Activated CD8-positive, alpha-beta memory T cell treated with anti-CD3 and anti-CD28 coated beads, Interleukin-2, amount 50 U/mL, for 1 hour (primary cell): Measurements from ENCODE around the gene JMJD1C.
"Not testable (repeated sequence)": the region's sequence is repeated elsewhere in the genome, so short reads cannot be mapped to it uniquely, and the experiment has no call there.

Experiments
- DNase-seq: peaks from one replicate; pipeline ENCODE4 v3.0.0-alpha.2; 2020; ENCODE audit errors: extremely low read depth

The JMJD1C gene

DNA sequence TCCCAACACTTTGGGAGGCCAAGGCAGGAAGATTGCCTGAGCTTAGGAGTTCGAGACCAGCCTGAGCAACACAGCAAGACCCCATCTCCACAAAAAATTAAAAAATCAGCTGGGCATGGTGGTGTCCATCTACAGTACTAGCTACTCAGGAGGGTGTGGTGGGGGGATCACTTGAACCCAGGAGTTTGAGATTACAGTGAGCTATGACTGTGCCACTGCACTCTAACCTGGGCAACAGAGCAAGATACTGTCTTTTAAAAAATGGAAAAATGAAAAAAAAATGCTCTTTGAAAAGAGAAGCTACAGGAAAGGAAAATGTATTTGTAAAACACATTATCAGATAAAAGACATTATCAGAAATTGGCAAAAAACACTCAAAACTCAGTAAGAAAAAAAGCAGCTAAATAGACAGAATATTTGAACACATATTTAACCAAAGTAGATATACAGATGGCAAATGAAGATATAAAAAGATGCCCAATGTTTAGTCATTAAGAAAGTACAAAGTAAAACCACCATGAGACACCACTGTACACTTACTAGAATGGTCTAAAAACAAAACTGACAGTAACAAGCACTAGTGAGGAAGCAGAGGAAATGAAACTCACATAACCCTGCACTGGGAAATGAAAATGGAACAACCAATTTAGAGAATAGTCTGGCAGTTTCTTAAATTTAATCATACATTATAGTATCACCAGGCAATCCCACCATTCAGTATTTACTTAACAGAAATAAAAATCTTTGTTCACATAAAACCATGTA lies 292.1 kb downstream of the JMJD1C start:
- no peak for DNase-seq

DNA sequence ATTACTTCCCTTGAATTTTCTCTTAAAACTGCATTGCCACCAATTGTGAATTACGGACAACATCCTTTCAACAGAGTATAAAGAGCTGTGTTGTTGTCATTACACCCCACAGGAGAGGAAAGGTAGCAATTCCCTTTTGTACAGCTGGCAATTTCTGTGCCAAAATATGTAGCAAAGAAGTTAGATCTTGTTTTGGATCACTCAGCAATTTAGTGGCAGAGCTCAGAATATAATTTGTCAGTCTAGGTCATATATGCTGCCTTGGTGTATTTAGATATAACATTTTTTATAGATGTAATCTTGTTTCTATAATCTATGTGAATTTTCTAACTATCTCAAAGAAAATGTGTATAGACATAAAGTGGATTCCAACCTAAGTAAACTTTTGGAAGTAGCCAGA lies 293.9 kb downstream of the JMJD1C start:
- no peak for DNase-seq

DNA sequence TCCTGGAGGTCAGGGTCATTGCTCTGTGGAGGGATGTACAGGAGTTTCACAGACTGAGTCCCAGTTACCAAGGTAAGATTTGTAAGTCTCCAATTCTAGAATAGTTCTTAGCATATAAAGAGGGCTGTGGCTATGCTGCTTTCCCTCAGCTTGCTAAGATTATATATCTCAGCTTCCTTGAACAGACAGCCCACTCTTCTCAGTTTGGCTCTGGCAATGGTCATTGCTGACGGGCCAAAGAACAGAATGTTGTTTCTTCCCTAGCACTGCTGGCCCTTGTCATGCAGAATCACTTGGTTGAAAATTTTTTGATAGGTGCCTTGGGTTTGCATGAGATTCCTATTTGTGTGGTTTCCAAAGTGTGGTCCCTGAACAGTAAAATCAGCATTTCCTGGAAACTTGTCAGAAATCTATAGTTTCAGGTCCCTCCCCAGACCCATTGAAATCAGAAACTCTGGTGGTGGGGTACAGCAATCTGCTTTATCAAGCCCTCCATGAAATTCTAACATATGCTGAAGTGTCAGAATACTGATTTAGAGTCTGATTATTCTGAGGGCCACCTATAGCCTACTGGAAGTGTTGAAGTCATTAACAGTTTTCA lies 294.4 kb downstream of the JMJD1C start:
- DNase-seq = no peak

DNA sequence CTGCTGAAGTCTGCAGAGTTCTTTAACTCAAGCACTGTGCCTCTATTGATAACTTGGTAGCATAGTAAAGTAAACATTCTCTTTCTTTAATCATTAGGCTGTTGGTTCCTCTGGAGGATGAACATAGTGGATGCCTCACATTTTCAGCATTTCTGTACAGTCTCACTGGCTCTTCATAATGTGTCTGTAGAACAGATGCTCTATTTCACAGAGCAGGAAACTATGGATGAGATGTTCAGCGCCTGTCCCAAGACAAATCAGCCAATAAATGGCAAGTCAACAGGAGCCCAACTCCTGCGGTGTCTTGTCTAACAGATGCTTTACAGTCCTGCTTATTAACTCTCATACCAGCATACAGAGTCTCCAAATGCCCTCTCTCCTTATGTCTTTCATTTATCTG lies 296.2 kb downstream of the JMJD1C start:
- DNase-seq = no peak

DNA sequence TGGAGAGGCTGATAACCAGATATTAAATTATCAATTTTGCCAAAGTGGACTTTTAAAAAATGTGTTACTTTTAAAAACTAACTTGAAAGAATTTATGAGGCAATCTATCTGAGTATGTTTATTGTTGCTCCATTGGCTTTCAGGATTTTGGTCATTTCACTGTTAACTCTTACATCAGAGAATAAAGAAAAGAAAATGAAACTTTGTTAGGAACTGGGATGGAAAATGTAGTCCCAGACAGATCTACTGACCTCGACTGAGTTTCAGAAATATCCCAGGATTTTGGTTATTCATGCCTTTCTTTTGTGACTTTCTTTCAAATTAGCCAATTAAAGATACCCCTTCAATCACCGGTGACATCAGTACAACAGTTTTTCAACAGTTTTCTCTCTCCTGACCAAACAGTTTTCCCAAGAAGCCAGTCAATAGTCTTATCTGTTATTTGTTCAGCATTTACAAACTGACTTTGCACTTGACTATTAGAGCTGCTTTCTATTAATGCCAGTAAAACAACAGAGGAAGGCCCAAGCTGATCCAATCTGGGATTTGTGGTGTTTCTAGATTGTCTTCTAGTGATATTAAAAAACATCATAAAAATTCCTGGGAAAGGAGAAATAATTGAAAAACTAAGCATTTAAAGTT lies 296.8 kb downstream of the JMJD1C start:
- no peak for DNase-seq

DNA sequence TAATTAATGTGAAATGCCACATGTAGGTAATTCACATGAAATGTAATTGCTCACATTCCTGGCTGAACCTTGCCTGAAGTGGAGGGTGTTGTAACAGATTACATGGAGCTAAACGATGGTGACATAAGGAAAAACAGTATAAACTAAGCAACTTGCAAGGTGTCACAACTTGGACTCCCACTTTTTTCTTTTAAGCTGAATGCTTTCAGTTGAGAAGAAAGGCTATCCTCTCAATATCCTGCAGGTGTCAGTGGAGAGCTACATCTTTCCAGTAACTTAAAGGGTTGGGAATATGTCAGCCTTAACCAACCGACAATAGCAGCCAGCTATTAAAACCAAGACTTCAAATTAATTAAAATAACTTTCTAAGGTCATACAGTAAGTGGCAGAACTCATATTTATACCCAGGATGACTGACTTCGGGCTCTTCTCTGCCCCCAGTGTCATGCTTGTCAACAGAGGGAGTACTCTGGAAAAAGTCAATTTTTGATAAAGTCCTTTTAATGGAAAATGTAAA lies 299.0 kb downstream of the JMJD1C start:
- DNase-seq = no peak

DNA sequence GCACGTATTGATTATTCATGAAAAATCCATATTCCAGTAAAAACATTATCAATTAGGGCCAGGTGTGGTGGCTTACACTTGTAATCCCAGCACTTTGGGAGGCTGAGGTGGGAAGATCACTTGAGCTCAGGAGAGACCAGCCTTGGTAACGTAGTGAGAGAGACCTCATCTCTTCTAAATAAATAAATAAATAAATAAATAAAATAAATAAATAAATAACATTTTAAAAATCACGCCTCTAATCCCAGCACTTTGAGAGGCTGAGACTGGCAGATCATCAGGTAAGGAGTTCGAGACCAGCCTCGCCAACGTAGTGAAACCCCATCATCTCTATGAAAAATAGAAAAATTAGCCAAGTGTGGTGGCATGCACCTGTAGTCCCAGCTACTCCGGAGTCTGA lies 300.5 kb downstream of the JMJD1C start:
- DNase-seq = no peak

DNA sequence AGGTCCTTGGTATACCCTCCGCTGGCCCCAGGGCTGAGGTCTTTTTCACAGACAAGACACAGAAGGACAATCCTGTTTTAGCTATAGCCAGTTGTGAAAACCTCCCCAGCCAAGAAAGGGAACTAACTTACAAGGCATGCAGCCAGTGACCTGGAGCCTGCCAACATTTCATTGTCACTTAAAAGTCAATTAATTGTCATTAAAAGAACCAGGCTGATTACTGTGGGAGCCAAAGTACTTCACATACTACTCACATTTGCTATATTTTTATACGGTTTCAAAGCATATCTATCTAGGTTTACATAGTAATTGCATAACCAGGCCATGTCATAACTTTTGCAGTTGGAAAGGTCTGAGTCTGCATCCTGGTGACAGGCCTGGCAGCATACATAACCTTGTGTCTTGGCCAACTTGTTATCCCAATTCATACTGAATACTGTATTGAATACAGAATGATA lies 301.6 kb downstream of the JMJD1C start:
- no peak for DNase-seq

DNA sequence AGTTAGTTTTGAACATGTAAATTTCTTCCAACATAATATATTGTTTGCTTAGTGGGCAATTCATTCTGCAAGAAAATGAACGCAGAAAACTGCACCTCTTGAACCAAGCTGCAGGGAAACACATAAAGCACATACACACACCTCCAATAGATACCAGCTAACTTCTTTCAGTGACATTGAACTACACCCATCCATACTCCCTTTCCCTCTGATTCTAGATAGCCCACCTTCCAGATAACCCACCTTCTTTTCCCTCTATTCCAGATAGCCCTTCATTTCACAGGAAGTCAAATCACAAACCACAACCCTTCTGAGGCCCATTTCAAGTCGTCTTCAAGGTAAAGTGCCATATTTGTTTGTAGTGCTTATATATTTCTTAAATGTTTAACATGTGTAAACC lies 304.2 kb downstream of the JMJD1C start:
- DNase-seq = no peak

DNA sequence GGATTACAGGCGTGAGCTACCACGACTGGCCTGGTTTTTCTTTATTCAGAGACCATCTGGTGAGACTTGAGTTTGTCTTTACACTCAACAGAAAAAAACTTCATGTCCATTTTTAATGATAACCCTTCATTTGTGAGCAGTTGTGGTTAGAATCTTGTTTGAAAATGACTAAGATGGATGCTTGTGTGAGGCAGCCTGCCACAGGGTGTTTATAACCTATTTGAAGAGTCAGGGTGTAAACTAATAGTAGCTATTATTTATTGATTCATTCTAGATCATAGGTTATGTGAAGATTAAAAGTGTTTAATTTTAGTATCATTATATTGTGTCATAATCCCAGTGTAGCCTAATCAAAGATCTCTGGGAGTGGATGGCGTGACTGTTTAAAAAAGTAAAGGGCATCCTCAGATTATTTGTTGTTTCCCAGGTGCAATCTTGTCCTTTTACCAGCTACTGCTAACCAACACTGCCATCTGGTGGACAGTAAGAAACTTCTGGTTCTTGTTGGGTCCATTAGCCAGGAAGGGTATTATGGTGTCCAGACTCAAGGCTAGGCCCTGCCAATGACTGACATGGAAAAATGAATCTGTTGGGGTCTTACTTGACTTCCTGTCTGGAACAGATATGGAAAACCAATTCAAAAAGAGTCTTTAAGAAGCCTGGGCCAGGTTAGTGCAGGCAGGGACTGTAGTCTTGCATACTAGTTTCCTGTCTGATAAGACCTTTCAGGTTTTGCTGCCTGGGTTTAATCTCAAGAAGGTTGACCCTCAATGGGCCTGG lies 307.7 kb downstream of the JMJD1C start:
- peak; percentile 30 for DNase-seq

DNA sequence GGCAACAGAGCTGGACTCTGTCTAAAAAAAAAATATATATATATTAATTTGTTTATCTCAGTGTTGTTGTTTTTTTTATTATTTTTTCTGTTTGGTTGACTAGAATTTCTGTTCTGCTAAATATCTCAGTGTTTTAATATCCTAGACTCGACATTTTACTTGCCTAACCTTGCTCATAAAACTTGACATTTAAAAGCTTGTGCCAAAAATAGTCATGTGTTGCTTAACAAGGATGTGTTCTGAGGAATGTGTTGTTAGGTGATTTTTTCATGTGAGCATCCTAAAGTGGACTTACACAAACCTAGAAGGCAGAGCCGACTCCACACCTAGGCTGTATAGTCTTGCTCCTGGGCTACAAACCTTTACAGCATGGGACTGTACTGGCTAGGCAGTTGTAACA lies 309.5 kb downstream of the JMJD1C start:
- DNase-seq = no peak

DNA sequence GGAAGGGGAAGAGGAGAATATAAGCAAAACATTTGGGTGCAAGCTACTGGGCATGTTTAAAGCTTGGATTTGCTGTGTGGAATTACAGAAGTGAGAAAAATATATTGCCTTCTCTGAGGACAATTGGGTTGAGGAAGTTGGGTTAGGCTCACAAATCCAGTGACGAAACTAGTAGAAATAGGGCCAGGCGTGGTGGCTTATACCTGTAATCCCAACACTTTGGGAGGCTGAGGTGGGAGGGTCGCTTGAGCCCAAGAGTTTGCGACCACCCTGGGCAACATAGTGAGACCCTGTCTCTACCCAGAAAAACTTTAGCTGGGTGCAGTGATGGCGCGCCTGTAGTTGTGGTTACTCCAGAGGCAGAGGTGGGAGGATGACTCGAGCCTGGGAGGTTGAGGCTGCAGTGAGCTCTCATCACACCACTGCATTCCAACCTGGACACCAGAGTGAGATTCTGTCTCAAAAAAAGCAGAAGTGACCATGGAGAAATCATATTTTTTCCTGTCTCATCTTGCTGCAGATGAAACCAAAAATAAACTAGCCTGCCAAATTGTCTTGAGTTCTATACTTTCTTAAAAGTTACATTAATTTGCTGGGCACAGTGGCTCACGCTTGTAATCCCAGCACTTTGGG lies 310.3 kb downstream of the JMJD1C start:
- DNase-seq = no peak

DNA sequence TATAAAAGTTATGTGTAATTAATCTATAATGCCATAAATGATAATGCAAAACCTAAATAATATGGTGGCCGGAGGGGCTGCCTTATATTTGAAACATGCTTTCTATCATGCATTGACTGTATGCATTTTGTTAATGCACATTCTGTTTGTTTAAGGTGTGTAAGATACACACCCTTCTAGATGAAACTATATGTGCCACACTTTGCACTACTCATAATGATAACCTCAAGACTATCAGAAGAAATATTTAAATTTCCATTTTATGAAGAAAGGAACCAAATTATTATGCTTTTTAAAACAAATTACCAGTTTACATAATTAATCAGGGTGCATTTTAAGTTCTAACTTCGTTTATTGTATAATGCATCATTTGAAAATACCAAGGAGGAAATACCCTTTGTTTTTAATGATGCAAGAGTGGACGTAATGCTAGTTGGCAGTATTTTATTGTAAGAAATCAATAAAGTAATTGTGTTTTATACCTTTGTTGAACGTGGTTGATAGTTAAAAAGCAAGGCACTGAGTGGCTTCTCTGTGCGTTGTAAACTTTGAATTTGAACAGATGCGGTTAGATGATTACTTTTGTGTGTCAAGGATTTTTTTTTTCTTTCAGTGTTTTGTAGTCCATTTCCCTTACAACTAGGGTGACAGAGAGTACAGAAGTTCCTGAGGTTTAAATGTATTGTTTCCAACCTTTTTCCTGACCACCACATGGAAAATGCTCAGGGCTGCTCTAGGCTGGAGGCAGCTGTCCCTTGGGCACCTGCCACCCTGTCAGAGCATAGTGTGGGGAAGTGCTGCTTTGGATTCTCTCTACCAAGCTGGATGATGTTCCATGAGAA lies 311.0 kb downstream of the JMJD1C start:
- DNase-seq = no peak

DNA sequence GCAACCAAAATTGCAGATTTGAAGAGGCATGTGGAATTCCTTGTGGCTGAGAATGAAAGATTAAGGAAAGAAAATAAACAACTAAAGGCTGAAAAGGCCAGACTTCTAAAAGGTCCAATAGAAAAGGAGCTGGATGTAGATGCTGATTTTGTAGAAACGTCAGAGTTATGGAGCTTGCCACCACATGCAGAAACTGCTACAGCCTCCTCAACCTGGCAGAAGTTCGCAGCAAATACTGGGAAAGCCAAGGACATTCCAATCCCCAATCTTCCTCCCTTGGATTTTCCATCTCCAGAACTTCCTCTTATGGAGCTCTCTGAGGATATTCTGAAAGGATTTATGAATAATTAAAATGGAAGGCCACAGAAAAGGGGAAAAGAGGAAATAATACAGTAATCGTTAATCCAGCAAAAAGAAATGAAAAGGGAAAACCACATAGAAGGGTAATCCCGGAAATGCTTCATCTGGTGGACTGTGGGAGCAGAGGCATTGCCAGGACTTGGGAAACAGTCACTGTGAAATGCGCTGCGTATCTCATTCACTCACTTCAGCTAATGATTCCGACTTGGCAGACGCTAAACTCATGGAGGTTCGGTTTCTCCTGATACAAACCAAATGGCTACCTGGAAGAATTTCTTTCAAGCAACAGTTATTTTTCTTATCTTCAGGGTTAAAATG lies 311.8 kb downstream of the JMJD1C start:
- not testable (repeated sequence) for DNase-seq

DNA sequence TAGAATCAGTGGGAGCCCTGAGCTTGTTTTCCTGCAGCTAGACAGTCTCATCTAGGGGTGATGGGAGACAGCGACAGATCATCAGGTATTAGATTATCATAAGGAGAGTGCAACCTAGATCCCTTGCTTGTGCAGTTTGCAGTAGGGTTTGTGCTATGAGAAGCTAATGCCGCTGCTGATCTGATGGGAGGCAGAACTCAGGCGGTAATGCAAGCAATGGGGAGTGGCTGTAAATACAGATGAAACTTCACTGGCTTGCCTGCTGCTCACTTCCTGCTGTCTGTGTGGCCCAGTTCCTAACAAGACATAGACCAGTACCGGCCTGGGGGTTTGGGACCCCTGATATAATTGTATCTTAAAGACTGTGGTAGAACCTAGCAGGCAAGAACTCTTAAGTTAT lies 315.0 kb downstream of the JMJD1C start:
- no peak for DNase-seq

DNA sequence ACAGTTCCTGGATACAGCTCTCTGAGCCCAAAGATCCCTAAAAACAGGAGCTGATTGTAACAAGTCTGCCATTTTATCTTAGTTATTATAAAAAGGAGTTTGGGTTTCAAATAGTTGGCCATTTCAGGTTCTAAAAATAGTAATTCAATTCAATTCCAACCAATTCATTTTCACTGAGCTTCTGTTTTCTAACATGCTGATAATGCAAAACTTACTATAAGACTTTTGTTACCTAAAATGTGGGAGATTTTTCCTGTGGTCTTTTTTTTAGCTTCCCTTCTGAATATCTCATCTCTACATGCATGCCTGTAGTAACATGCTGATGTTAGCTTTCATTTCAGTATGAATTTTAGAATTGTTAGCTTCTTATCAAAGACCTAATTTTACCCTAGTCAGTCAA lies 319.3 kb downstream of the JMJD1C start:
- no peak for DNase-seq

DNA sequence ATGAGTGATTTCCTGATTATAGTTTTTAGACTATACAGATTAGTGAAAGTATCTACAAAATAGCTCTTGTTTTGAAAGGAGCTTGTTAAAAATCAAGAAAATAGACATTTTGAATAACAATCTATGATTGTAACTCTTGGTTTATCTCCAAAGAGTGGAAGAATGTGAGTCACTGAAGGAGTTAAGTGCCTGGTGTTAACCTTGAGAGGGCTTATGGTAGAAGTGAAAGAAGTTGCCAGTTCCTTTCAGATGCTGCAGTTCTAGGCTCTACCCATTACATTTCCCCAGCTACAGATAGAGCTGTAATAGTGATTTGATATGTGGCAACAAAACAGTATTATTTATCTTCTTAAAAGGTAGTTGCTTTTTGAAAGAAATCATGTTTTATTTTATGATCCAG lies 320.0 kb downstream of the JMJD1C start:
- DNase-seq = no peak

DNA sequence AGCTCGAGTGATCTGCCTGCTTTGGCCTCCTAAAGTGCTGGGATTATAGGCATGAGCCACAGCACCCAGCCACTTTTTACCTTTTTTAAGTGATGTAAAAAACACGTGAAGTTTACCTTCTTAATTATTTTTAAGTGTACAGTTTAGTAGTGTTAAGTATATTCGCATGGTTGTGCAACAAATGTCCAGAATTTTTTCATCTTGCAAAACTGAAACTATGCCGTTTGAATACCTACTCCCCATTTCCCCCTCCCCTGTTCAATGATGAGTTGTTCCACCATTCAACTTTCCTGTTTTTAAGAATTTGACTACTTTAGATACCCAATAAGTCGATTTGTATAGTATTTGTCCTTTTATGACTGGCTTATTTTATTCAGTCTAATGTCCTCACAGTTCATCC lies 321.8 kb downstream of the JMJD1C start:
- DNase-seq = no peak

DNA sequence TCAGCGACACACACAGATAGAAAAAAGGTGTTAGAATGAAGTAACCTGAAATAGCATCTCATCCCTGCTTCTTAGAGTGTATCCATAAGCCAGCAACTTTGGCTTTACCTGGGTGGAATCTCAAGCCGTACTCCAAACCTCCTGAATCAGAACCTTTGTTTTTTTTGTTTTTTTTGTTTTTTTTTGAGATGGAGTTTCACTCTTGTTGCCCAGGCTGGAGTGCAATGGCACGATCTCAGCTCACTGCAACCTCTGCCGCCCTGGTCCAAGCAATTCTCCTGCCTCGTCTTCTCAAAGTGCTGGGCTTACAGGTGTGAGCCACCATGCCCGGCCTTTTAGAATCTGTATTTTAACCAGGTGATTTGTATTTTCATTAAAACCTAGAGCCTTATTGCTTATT lies 323.6 kb downstream of the JMJD1C start:
- DNase-seq = no peak

DNA sequence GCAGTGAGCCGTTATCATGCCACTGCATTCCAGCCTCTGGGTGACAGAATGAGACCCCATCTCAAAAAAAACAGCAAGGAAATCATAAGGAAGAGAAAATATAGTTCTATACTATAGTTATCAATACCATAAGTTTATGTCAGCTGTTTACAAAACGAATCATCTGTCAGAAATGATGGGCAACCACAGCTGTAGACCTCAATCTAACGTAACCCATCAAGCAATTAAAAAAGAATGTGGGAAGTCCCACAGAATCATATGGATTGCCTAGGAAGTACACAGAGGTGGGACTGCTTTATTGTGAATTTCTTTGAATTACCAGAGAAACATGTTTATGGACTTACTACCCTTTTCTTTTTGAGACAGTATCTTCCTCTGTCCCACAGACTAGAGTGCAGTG lies 325.7 kb downstream of the JMJD1C start:
- DNase-seq = no peak
